HG03571 (cell line): ENCODE results near the gene KCNQ2.
A peak's percentile ranks its signal among the peaks of the same experiment; 100 is the strongest.
"Not testable (repeated sequence)": the region's sequence is repeated elsewhere in the genome, so short reads cannot be mapped to it uniquely, and the experiment has no call there.

Experiments
- ATAC-seq: cut with Tn5 transposase; IDR thresholded peaks from one replicate; pipeline ENCODE4 v1.9.1; 2021; ENCODE audit not compliant: unreplicated experiment

Gene KCNQ2

GRCh38 chr20:63471981-63472831 is at the start of gene KCNQ2:
Gene KCNQ2 (minus strand): TSS chr20:63472655. CDS start chr20:63472463, 192 bp downstream.
- ATAC-seq, result no peak

GRCh38 chr20:63521602-63522001 is 49.1 kb upstream of the KCNQ2 start:
- ATAC-seq, result no peak

GRCh38 chr20:63520934-63521601 is 48.6 kb upstream of the KCNQ2 start:
- ATAC-seq, result peak; percentile 32

- peak; percentile 54 for ATAC-seq
Measured at GRCh38 chr20:63520504-63520933, 48.1 kb upstream of the KCNQ2 start, which contains the start of gene PPDPF. Gene PPDPF (plus strand): TSS chr20:63520765. CDS start chr20:63521309, 544 bp downstream.

GRCh38 chr20:63519668-63520503 is 47.4 kb upstream of the KCNQ2 start:
- peak; percentile 31 for ATAC-seq

GRCh38 chr20:63518946-63519667 is 46.7 kb upstream of the KCNQ2 start:
- ATAC-seq, result no peak

GRCh38 chr20:63518351-63518861 is 46.0 kb upstream of the KCNQ2 start:
- no peak for ATAC-seq

GRCh38 chr20:63517376-63518309 is 45.2 kb upstream of the KCNQ2 start:
- no peak for ATAC-seq

GRCh38 chr20:63514520-63514919 is 42.1 kb upstream of the KCNQ2 start:
- not testable (repeated sequence) for ATAC-seq

- ATAC-seq, result no peak
Measured at GRCh38 chr20:63513207-63513606, 40.8 kb upstream of the KCNQ2 start.

GRCh38 chr20:63509088-63509564 is 36.7 kb upstream of the KCNQ2 start:
- ATAC-seq, result no peak

GRCh38 chr20:63508072-63508768 is 35.8 kb upstream of the KCNQ2 start:
- no peak for ATAC-seq

GRCh38 chr20:63507083-63507743 is 34.8 kb upstream of the KCNQ2 start:
- no peak for ATAC-seq

GRCh38 chr20:63505723-63506122 is 33.3 kb upstream of the KCNQ2 start:
- ATAC-seq, result no peak

- ATAC-seq, result no peak
Measured at GRCh38 chr20:63505281-63505680, 32.8 kb upstream of the KCNQ2 start.

- no peak for ATAC-seq
Measured at GRCh38 chr20:63504642-63505041, 32.2 kb upstream of the KCNQ2 start.

- ATAC-seq, result no peak
Measured at GRCh38 chr20:63503524-63503923, 31.1 kb upstream of the KCNQ2 start.

- ATAC-seq, result no peak
Measured at GRCh38 chr20:63502671-63503172, 30.3 kb upstream of the KCNQ2 start.
